Mesenchymal stem cell (in vitro differentiated cells and primary cell): ENCODE measurements around the gene DMRT2.

Source experiments
- DNase-seq: peaks from one replicate; pipeline ENCODE4 v3.0.0-alpha.2; 2013
- H2AFZ ChIP-seq: one replicate; pipeline ENCODE4 v1.6.1; 2013; ENCODE audit warnings: low read depth, mild to moderate bottlenecking, control low read depth, inconsistent platforms, low read length, moderate library complexity
- H2AK5ac ChIP-seq: 2 replicates; pipeline ENCODE4 v1.6.1; 2013; ENCODE audit warnings: low read length, moderate library complexity, mild to moderate bottlenecking, inconsistent platforms; ENCODE audit not compliant: severe bottlenecking
- H2BK120ac ChIP-seq: one replicate; pipeline ENCODE4 v1.6.1; 2013; ENCODE audit warnings: low read depth, mild to moderate bottlenecking, inconsistent platforms, low read length, moderate library complexity
- H2BK12ac ChIP-seq, 2 experiments: one replicate each; pipeline ENCODE4 v1.6.1; 2013; ENCODE audit warnings: inconsistent platforms in 2 of 2, low read length in 2 of 2, mild to moderate bottlenecking in 2 of 2, moderate library complexity in 2 of 2, control low read depth in 1 of 2
- H2BK15ac ChIP-seq: one replicate; pipeline ENCODE4 v1.6.1; 2013; ENCODE audit warnings: mild to moderate bottlenecking, low read depth, inconsistent platforms; ENCODE audit not compliant: poor library complexity, severe bottlenecking
- H2BK5ac ChIP-seq: 2 replicates; pipeline ENCODE4 v1.6.1; 2013; ENCODE audit warnings: low read depth, mild to moderate bottlenecking, low read length, control low read depth, inconsistent platforms; ENCODE audit not compliant: poor library complexity, severe bottlenecking
- H3K14ac ChIP-seq, 2 experiments: one replicate each; pipeline ENCODE4 v1.6.1; 2013; ENCODE audit warnings: inconsistent platforms in 2 of 2, low read length in 2 of 2, control low read depth in 1 of 2, mild to moderate bottlenecking in 1 of 2, moderate library complexity in 1 of 2
- H3K18ac ChIP-seq, 2 experiments: one replicate each; pipeline ENCODE4 v1.6.1; 2013; ENCODE audit warnings: inconsistent platforms in 2 of 2, low read length in 2 of 2, control low read depth in 1 of 2, low read depth in 1 of 2, mild to moderate bottlenecking in 1 of 2
- H3K23ac ChIP-seq, 2 experiments: one replicate each; pipeline ENCODE4 v1.6.1; 2013; ENCODE audit warnings: inconsistent platforms in 2 of 2, low read length in 2 of 2, mild to moderate bottlenecking in 2 of 2, moderate library complexity in 2 of 2, control low read depth in 1 of 2
- H3K27ac ChIP-seq: 2 replicates; pipeline ENCODE4 v1.5.1; 2013; ENCODE audit warnings: mild to moderate bottlenecking, moderate library complexity, low read length, control low read depth, inconsistent platforms; ENCODE audit not compliant: poor library complexity, severe bottlenecking
- H3K27me3 ChIP-seq, 2 experiments: 2 replicates each; pipeline versions ENCODE4 v1.6.1 to v1.7.0; 2013; ENCODE audit warnings: low read length in 2 of 2, mild to moderate bottlenecking in 2 of 2, moderate library complexity in 2 of 2, control low read depth in 1 of 2, inconsistent platforms in 1 of 2; ENCODE audit not compliant: control insufficient read depth in 1 of 2, insufficient read depth in 1 of 2
- H3K36me3 ChIP-seq, 2 experiments: 2 replicates each; pipeline versions ENCODE4 v1.6.1 to v1.7.0; 2013; ENCODE audit warnings: low read length in 2 of 2, control low read depth in 1 of 2, inconsistent platforms in 1 of 2, low read depth in 1 of 2, mild to moderate bottlenecking in 1 of 2; ENCODE audit not compliant: insufficient read depth in 2 of 2, control insufficient read depth in 1 of 2
- H3K4ac ChIP-seq, 2 experiments: one replicate each; pipeline ENCODE4 v1.6.1; 2013; ENCODE audit warnings: inconsistent platforms in 2 of 2, low read length in 2 of 2, mild to moderate bottlenecking in 2 of 2, moderate library complexity in 2 of 2, control low read depth in 1 of 2, low read depth in 1 of 2
- H3K4me1 ChIP-seq: 2 replicates; pipeline ENCODE4 v1.6.1; 2013; ENCODE audit warnings: low read depth, low read length, control low read depth; ENCODE audit not compliant: control insufficient read depth, insufficient read depth
- H3K4me2 ChIP-seq: 2 replicates; pipeline ENCODE4 v1.6.1; 2013; ENCODE audit warnings: low read length, mild to moderate bottlenecking, inconsistent platforms; ENCODE audit not compliant: poor library complexity, severe bottlenecking
- H3K4me3 ChIP-seq, 2 experiments: 2 replicates each; pipeline versions ENCODE4 v1.5.1 to v1.7.0; 2013; ENCODE audit warnings: low read length in 2 of 2, mild to moderate bottlenecking in 2 of 2, control low read depth in 1 of 2, low read depth in 1 of 2; ENCODE audit not compliant: insufficient read depth in 1 of 2
- H3K79me1 ChIP-seq: replicated peaks from 2 replicates; pipeline ENCODE4 v1.6.1; 2013; ENCODE audit warnings: mild to moderate bottlenecking, control low read depth, low read length, inconsistent platforms; ENCODE audit not compliant: poor library complexity, severe bottlenecking
- H3K9ac ChIP-seq: 2 replicates; pipeline ENCODE4 v1.7.0; 2013; ENCODE audit warnings: mild to moderate bottlenecking, low read length, moderate library complexity
- H3K9me3 ChIP-seq: 2 replicates; pipeline ENCODE4 v1.7.0; 2013; ENCODE audit warnings: mild to moderate bottlenecking, low read length; ENCODE audit not compliant: control insufficient read depth
- H4K8ac ChIP-seq: one replicate; pipeline ENCODE4 v1.6.1; 2013; ENCODE audit warnings: inconsistent platforms, mild to moderate bottlenecking, low read length, moderate library complexity
- H4K91ac ChIP-seq: one replicate; pipeline ENCODE4 v1.6.1; 2013; ENCODE audit warnings: mild to moderate bottlenecking, low read length, inconsistent platforms
- WGBS: methylation state at CpG from one replicate; pipeline ENCODE4 v1.1.7; 2013; ENCODE audit warnings: mixed read lengths; 5-methylcytosine and 5-hydroxymethylcytosine counted together

Gene DMRT2

GRCh38 chr9:1025131-1025530 lies 25.0 kb upstream of the DMRT2 start:
- no peak for DNase-seq
- H3K79me1 ChIP-seq = no peaks in the 10 kb centered on the region
- peaks cover 0 to 7% of the 10 kb centered on the region in 2 experiments for H3K27me3 ChIP-seq
- no peak overlapping the region for H2BK120ac ChIP-seq
- no peak overlapping the region for H3K4ac ChIP-seq
- no peak overlapping the region for H3K4me2 ChIP-seq
- no peaks in the 10 kb centered on the region for H3K4me1 ChIP-seq
- H2AFZ ChIP-seq = no peak overlapping the region
- no peak overlapping the region for H4K8ac ChIP-seq
- H2BK15ac ChIP-seq = no peak overlapping the region
- H3K4me3 ChIP-seq = no peak overlapping the region
- H3K36me3 ChIP-seq = no peaks in the 10 kb centered on the region
- H4K91ac ChIP-seq = no peak overlapping the region
- no peak overlapping the region for H3K14ac ChIP-seq
- 63% methylated on average over 8 of the region's 8 CpGs for WGBS
- peaks cover 13% of the 10 kb centered on the region for H3K9me3 ChIP-seq
- H3K18ac ChIP-seq = no peak overlapping the region
- H3K27ac ChIP-seq = no peak overlapping the region
- H2BK12ac ChIP-seq = no peak overlapping the region
- no peak overlapping the region for H3K9ac ChIP-seq
- H2AK5ac ChIP-seq = no peak overlapping the region
- H2BK5ac ChIP-seq = no peak overlapping the region
- H3K23ac ChIP-seq = no peak overlapping the region

- no peak overlapping the region for H3K4ac ChIP-seq
Observed at GRCh38 chr9:1026219-1026618, 23.9 kb upstream of the DMRT2 start.

GRCh38 chr9:1028501-1029190 lies 21.5 kb upstream of the DMRT2 start:
- no peak overlapping the region for H2BK120ac ChIP-seq
- H2BK15ac ChIP-seq = no peak overlapping the region
- no peak overlapping the region for H2BK5ac ChIP-seq
- no peak for DNase-seq
- no peak overlapping the region for H4K91ac ChIP-seq
- H2AK5ac ChIP-seq = no peak overlapping the region
- H3K23ac ChIP-seq = no peak overlapping the region
- no peak overlapping the region for H3K4ac ChIP-seq
- no peaks in the 10 kb centered on the region for H3K79me1 ChIP-seq
- no peak overlapping the region for H2BK12ac ChIP-seq
- no peaks in the 10 kb centered on the region for H3K9me3 ChIP-seq
- H3K4me3 ChIP-seq = no peak overlapping the region
- no peak overlapping the region for H3K4me2 ChIP-seq
- H3K36me3 ChIP-seq = no peaks in the 10 kb centered on the region
- 59% methylated on average over 8 of the region's 8 CpGs for WGBS
- H3K14ac ChIP-seq = no peak overlapping the region
- H4K8ac ChIP-seq = no peak overlapping the region
- H3K4me1 ChIP-seq = no peaks in the 10 kb centered on the region
- H2AFZ ChIP-seq = no peak overlapping the region
- peaks cover 0 to 7% of the 10 kb centered on the region in 2 experiments for H3K27me3 ChIP-seq
- H3K27ac ChIP-seq = no peak overlapping the region
- H3K18ac ChIP-seq = no peak overlapping the region
- H3K9ac ChIP-seq = no peak overlapping the region

More at GRCh38 chr9:1026219-1026618, 23.9 kb upstream of the DMRT2 start:
- no peak overlapping the region for H4K8ac ChIP-seq
- H2AK5ac ChIP-seq = no peak overlapping the region
- DNase-seq = no peak
- H2BK12ac ChIP-seq = no peak overlapping the region
- H2BK15ac ChIP-seq = no peak overlapping the region
- no peak overlapping the region for H3K23ac ChIP-seq
- no peak overlapping the region for H3K4me2 ChIP-seq
- no peak overlapping the region for H3K4me3 ChIP-seq
- H3K27me3 ChIP-seq = peaks cover 0 to 7% of the 10 kb centered on the region in 2 experiments
- H3K9ac ChIP-seq = no peak overlapping the region
- no peak overlapping the region for H2AFZ ChIP-seq
- no peak overlapping the region for H2BK120ac ChIP-seq
- no peaks in the 10 kb centered on the region for H3K79me1 ChIP-seq
- no peak overlapping the region for H2BK5ac ChIP-seq
- no peak overlapping the region for H3K27ac ChIP-seq
- peaks cover 13% of the 10 kb centered on the region for H3K9me3 ChIP-seq
- no peak overlapping the region for H3K18ac ChIP-seq
- H3K4me1 ChIP-seq = no peaks in the 10 kb centered on the region
- H4K91ac ChIP-seq = no peak overlapping the region
- H3K36me3 ChIP-seq = no peaks in the 10 kb centered on the region
- H3K14ac ChIP-seq = no peak overlapping the region

GRCh38 chr9:1031951-1032601 lies 18.1 kb upstream of the DMRT2 start:
- no peak for DNase-seq
- 73% methylated on average over 14 of the region's 14 CpGs for whole genome bisulfite sequencing
- Histone ChIP-seq H3K4me1 (no peaks in the 10 kb centered on the region), H2AFZ (no peak overlapping the region), H3K9me3 (no peaks in the 10 kb centered on the region), H3K18ac (no peak overlapping the region), H2BK15ac (no peak overlapping the region), H3K9ac (no peak overlapping the region), H3K14ac (no peak overlapping the region), H3K4me3 (no peak overlapping the region), H3K27ac (no peak overlapping the region), H4K91ac (no peak overlapping the region), H2BK12ac (no peak overlapping the region), H3K36me3 (no peaks in the 10 kb centered on the region), H3K4me2 (no peak overlapping the region), H3K27me3 (peaks cover 0 to 7% of the 10 kb centered on the region in 2 experiments), H3K4ac (no peak overlapping the region), H2BK120ac (no peak overlapping the region), H3K23ac (no peak overlapping the region), H2BK5ac (no peak overlapping the region), H3K79me1 (no peaks in the 10 kb centered on the region), H4K8ac (no peak overlapping the region), H2AK5ac (no peak overlapping the region)
